ENCODE results near the gene SURF2. TPM values are rescaled to one million over a fixed set of nuclear protein-coding genes. Genes with fewer than 3 reads are reported as not detected.

SURF2 gene
- total RNA-seq, 1 donor from 2014 or later, result 34.3 TPM

GRCh38 chr9:133348718-133349573 is 7.4 kb upstream of the SURF2 start:
- no peak for DNase-seq (ENCODE audit: low read depth, low spot score)
- H3K36me3 Mint-ChIP-seq (ENCODE audit: low read depth), result peaks cover 39% of the 10 kb centered on the region
- no peak for TF ChIP-seq CTCF (conservative IDR thresholded peaks at IDR 0.05)
- peak overlapping the region; percentile 100 for H3K27ac Mint-ChIP-seq (ENCODE audit: unreplicated experiment)
- H3K9me3 Mint-ChIP-seq, result no peaks in the 10 kb centered on the region
- peak overlapping the region; percentile 96 for H3K4me3 Mint-ChIP-seq
- H3K4me1 Mint-ChIP-seq, result peaks cover 33% of the 10 kb centered on the region
- H3K27me3 Mint-ChIP-seq (ENCODE audit: low read depth), result peaks cover 4% of the 10 kb centered on the region

- DNase-seq (ENCODE audit: low read depth, low spot score), result no peak
- Mint-ChIP-seq H3K27me3 (ENCODE audit: low read depth) (peaks cover 4% of the 10 kb centered on the region), H3K4me1 (peaks cover 38% of the 10 kb centered on the region), H3K36me3 (ENCODE audit: low read depth) (peaks cover 39% of the 10 kb centered on the region), H3K27ac (ENCODE audit: unreplicated experiment) (peak overlapping the region; percentile 35), H3K4me3 (peak overlapping the region; percentile 96), H3K9me3 (no peaks in the 10 kb centered on the region)
- no peak for TF ChIP-seq CTCF (conservative IDR thresholded peaks at IDR 0.05)
These were observed 6.3 kb upstream of the SURF2 start for GRCh38 chr9:133349965-133350616.

GRCh38 chr9:133351526-133351907 is 4.8 kb upstream of the SURF2 start:
- H3K9me3 Mint-ChIP-seq, result no peaks in the 10 kb centered on the region
- H3K36me3 Mint-ChIP-seq (ENCODE audit: low read depth), result peaks cover 39% of the 10 kb centered on the region
- peak overlapping the region; percentile 96 for H3K4me3 Mint-ChIP-seq
- no peak for DNase-seq (ENCODE audit: low read depth, low spot score)
- H3K27ac Mint-ChIP-seq (ENCODE audit: unreplicated experiment), result no peak overlapping the region
- H3K4me1 Mint-ChIP-seq, result peaks cover 35% of the 10 kb centered on the region
- H3K27me3 Mint-ChIP-seq (ENCODE audit: low read depth), result peaks cover 9% of the 10 kb centered on the region
- no peak for TF ChIP-seq CTCF (conservative IDR thresholded peaks at IDR 0.05)

- H3K9me3 Mint-ChIP-seq, result no peaks in the 10 kb centered on the region
- H3K4me3 Mint-ChIP-seq, result peak overlapping the region; percentile 96
These were observed 4.3 kb upstream of the SURF2 start for GRCh38 chr9:133351908-133352634.

More at GRCh38 chr9:133351908-133352634, 4.3 kb upstream of the SURF2 start:
- Mint-ChIP-seq H3K27ac (ENCODE audit: unreplicated experiment) (no peak overlapping the region), H3K36me3 (ENCODE audit: low read depth) (peaks cover 39% of the 10 kb centered on the region), H3K27me3 (ENCODE audit: low read depth) (peaks cover 9% of the 10 kb centered on the region), H3K4me1 (peaks cover 31% of the 10 kb centered on the region)
- peak; percentile 63 for TF ChIP-seq CTCF (conservative IDR thresholded peaks at IDR 0.05)
- DNase-seq (ENCODE audit: low read depth, low spot score), result peak; percentile 42

All from neural crest cell (in vitro differentiated cells).